ENCODE data around the gene USP20.

Gene USP20

DNA sequence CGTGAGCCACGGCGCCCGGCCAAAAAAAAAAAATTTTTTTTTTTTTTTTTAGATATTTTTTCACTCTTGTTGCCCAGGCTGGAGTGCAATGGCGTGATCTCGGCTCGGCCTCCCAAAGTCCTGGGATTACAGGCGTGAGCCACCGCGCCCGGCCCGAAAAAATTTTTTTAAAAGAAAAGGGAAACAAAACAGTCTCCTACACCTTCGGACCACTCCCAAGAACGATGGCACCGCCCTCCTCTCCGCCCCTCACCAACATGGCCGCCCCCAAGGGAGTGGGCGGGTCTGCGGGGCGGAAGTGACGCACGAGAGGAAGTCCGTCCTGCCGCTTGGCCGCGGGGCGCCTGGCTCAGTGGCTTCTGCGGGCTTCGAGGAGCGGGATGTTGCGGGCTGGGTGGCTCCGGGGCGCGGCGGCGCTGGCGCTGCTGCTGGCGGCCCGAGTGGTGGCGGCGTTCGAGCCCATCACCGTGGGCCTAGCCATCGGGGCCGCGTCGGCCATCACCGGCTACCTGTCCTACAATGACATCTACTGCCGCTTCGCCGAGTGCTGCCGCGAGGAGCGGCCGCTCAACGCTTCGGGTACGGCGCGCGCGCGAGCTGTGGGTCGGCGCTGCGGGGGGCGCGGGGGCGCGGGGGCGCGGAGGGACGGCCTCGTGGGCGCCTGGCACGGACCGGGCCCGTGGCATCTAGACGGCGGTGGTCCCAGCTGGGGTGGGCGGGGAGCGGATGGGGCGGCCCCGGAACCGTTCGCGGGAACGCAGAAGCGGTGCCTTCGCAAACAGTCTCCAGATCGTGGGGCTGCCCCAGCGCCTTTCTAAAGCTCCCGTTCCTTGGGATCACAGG lies 32.2 kb upstream of the USP20 start, which contains the start of gene TOR1B:
Gene TOR1B, plus strand, starts transcription at position 352 of the 843 bp plus-strand sequence. Its CDS starts 29 bp downstream, at position 381.
- DNase-seq (ENCODE audit: low read depth): peak; percentile 41
- TF ChIP-seq, protein P1, sequence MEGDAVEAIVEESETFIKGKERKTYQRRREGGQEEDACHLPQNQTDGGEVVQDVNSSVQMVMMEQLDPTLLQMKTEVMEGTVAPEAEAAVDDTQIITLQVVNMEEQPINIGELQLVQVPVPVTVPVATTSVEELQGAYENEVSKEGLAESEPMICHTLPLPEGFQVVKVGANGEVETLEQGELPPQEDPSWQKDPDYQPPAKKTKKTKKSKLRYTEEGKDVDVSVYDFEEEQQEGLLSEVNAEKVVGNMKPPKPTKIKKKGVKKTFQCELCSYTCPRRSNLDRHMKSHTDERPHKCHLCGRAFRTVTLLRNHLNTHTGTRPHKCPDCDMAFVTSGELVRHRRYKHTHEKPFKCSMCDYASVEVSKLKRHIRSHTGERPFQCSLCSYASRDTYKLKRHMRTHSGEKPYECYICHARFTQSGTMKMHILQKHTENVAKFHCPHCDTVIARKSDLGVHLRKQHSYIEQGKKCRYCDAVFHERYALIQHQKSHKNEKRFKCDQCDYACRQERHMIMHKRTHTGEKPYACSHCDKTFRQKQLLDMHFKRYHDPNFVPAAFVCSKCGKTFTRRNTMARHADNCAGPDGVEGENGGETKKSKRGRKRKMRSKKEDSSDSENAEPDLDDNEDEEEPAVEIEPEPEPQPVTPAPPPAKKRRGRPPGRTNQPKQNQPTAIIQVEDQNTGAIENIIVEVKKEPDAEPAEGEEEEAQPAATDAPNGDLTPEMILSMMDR (IDR thresholded peaks at IDR 0.05; ENCODE audit: control insufficient read depth, insufficient read depth, low read depth, low read length, missing control alignments): no peak
- H3K4me3 ChIP-seq (ENCODE audit: control insufficient read depth, low read depth, low read length): peak within 1 kb of the TSS; percentile 75

GRCh38 chr9:129803676-129804060 lies 31.6 kb upstream of the USP20 start:
- H3K4me3 ChIP-seq (ENCODE audit: control insufficient read depth, low read depth, low read length): peak overlapping the region; percentile 75
- DNase-seq (ENCODE audit: low read depth): no peak
- TF ChIP-seq, protein P1 (IDR thresholded peaks at IDR 0.05; ENCODE audit: control insufficient read depth, insufficient read depth, low read depth, low read length, missing control alignments): no peak

GRCh38 chr9:129806061-129806460 lies 29.2 kb upstream of the USP20 start:
- TF ChIP-seq, protein P1 (IDR thresholded peaks at IDR 0.05; ENCODE audit: control insufficient read depth, insufficient read depth, low read depth, low read length, missing control alignments): no peak
- H3K4me3 ChIP-seq (ENCODE audit: control insufficient read depth, low read depth, low read length): no peak overlapping the region
- no peak for DNase-seq (ENCODE audit: low read depth)

GRCh38 chr9:129809346-129809745 lies 25.9 kb upstream of the USP20 start:
- no peak overlapping the region for H3K4me3 ChIP-seq (ENCODE audit: control insufficient read depth, low read depth, low read length)
- no peak for DNase-seq (ENCODE audit: low read depth)
- TF ChIP-seq, protein P1 (IDR thresholded peaks at IDR 0.05; ENCODE audit: control insufficient read depth, insufficient read depth, low read depth, low read length, missing control alignments): no peak

- TF ChIP-seq, protein P1 (IDR thresholded peaks at IDR 0.05; ENCODE audit: control insufficient read depth, insufficient read depth, low read depth, low read length, missing control alignments): no peak
- no peak overlapping the region for H3K4me3 ChIP-seq (ENCODE audit: control insufficient read depth, low read depth, low read length)
- no peak for DNase-seq (ENCODE audit: low read depth)
These were observed 25.1 kb upstream of the USP20 start for GRCh38 chr9:129810116-129810515.

GRCh38 chr9:129810788-129811187 lies 24.5 kb upstream of the USP20 start:
- no peak for DNase-seq (ENCODE audit: low read depth)
- TF ChIP-seq, protein P1 (IDR thresholded peaks at IDR 0.05; ENCODE audit: control insufficient read depth, insufficient read depth, low read depth, low read length, missing control alignments): no peak
- H3K4me3 ChIP-seq (ENCODE audit: control insufficient read depth, low read depth, low read length): no peak overlapping the region

Data from AG09309 (cell line).